HG03045 (cell line): ENCODE measurements around the gene SERINC3.
"Not testable (repeated sequence)": the region's sequence is repeated elsewhere in the genome, so short reads cannot be mapped to it uniquely, and the experiment has no call there.

Source experiments
- ATAC-seq: cut with Tn5 transposase; IDR thresholded peaks from one replicate; pipeline ENCODE4 v1.9.1; 2021; ENCODE audit warnings: mild to moderate bottlenecking, moderate library complexity; ENCODE audit not compliant: unreplicated experiment

SERINC3 gene

GRCh38 chr20:44521484-44522481 is at the start of gene SERINC3:
SERINC3 (minus strand) TSS chr20:44522070; CDS start chr20:44521951, 119 bp downstream.
- ATAC-seq = peak; percentile 97

GRCh38 chr20:44571362-44571988 is 49.6 kb upstream of the SERINC3 start:
- ATAC-seq = no peak

- ATAC-seq = no peak
Measured at GRCh38 chr20:44570367-44570766, 48.5 kb upstream of the SERINC3 start.

DNA sequence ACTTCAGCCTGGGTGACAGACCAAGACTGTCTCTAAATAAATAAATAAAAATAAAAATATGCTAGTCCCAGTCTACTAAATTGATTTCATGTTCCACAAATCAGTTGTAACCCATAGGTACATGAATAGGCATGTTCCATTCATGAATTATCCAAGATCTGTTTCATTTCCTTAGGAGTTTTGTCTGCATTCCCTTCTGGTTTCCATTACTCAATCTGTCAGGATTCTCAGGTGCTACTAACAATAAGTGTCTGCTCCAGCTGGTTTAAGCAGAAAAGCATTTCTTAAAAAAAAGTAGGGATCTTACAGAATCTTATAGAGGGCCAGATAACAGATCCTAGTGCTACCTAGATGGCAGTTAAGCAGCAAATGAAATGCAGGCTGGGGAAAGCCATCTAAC is 44.9 kb upstream of the SERINC3 start:
- no peak for ATAC-seq

DNA sequence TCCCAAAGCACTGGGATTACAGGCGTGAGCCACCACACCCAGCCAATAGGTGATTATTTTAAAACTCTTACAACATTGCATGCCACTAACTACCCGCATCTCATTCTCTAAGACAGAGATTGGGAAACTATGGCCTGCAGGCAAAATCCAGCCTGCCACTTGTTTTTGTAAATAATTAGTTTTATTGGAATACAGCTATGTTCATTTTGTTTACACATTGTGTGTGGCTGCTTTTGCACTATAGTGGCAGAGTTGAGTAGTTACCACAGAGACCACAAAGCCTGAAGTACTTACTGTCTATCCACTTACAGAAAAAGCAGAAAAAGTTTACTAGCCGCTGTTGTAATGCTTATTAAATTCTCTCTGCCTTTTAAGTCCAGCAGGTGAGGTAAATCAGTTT is 44.1 kb upstream of the SERINC3 start:
- no peak for ATAC-seq

- ATAC-seq = no peak
Measured at GRCh38 chr20:44561876-44562275, 40.0 kb upstream of the SERINC3 start.

- not testable (repeated sequence) for ATAC-seq
Measured at GRCh38 chr20:44560818-44561217, 38.9 kb upstream of the SERINC3 start.

DNA sequence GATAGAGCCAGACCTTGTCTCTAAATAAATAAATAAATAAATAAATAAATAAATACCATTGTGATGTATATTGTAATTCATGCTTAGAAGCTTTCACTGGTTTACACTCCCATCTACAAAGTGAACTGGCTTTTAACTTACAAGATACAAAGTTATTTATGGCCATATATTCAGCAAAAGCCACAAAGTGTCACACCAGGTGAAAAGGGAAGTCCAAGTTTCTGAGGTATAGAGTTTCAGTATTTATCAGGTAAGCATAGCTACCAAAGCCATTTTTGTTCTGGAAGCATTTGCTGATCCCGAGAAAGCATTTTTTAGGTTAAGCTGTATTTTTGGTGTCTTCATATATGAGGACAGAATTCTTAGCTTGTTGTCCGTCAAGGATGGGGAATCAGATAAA is 38.4 kb upstream of the SERINC3 start:
- no peak for ATAC-seq

- no peak for ATAC-seq
Measured at GRCh38 chr20:44559302-44559701, 37.4 kb upstream of the SERINC3 start.

DNA sequence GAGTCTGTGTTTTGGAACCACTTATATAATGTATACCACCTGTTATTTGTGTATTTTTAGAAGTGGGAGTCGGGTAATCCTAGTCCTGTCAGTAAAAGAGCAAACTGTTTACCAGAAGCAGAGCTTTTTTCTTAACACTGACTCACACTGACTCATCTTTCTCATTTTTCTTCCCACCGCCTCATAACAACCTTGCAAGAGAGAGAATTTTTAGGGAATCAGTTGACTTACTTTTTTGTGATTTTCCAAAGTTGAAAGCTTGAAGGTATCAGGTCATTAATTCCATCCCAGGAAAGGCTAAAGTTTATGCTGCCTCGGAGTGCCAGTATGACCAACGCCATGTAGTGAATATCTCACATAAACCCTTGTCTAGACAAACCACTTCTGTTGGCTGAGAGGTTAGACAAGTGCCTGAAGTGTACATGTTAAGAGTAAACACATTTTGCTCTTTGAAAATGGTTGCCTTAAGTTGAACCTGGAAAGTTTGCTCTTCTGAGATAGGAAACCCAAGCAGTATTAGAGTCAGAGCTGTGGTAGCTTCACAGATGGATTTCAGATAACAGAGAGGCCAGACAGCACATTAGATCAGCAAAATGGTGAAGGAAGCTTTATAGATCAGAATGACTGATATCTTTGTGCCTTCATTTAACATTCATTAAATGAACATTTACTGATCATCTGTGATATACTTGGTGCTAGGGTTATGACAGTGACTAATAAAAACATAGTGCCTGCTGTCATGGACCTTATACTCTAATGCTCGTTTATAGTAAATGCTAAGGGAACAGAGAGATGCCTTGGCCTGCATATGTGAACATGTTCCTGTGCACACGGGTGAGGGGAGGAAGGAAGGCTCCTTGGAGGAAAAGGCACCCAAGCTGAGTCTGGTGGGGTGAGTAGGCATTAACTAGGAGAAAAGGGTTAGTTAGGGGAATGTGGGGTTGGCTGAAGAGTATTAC is 31.4 kb upstream of the SERINC3 start:
- no peak for ATAC-seq

- ATAC-seq = no peak
Measured at GRCh38 chr20:44552568-44552949, 30.7 kb upstream of the SERINC3 start.

- no peak for ATAC-seq
Measured at GRCh38 chr20:44552050-44552449, 30.2 kb upstream of the SERINC3 start.

DNA sequence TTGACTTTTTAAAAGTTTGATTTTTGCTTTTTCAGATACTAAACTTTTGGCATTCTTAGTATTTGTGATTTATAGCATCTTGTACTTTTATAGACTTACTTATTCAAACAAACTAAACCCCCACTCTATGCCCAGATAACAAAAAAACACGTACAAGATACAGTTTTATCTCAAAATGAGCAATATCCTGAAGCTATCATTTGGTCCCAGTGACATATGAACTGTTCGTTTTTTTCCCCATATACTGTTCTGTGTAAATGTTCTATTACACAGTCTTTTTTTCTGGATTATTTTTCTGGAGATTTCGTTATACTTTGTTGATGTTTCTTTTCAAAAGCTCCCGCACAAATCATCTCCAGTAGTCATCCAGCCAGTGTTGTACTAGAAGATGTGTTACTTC is 27.3 kb upstream of the SERINC3 start:
- ATAC-seq = no peak

- no peak for ATAC-seq
Measured at GRCh38 chr20:44547419-44547818, 25.5 kb upstream of the SERINC3 start.

DNA sequence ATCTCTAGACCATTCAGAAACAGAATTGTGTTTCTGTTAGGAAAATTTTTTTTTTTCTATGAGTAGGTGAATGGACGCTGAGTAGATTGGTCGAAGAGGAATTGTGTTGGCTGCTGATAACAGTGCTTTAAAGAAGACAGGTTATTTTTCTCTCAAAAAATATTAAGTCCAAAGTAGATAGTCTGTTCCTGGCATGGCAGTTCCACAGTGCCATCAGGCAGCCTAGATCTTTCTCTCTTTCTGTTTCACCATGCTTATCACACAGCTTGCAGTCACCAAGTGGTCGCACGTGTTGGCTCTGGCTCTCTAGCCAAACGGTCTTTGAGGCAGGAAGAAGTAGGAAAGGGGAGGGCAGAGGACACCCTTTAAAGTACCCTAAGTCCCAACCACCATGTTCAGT is 22.4 kb upstream of the SERINC3 start:
- no peak for ATAC-seq

DNA sequence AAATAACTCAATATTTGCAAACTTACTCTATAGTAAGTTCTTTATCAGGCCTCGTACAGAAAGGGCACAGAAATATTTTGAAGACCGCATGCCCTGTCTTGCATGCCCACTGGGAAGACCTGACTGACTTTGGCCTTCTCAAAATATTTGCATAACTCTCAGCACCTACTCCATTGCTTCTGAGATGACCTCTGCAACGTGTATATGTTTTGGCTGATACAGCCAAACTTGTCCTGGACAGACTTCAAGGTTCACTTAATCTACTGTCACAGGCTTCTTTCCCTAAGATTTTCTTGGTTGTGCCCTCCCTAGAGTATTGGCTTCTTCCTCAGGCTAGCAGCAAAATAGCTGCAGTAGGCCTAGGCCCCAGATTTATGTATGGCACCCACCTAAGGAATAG is 21.5 kb upstream of the SERINC3 start:
- ATAC-seq = no peak

- ATAC-seq = no peak
Measured at GRCh38 chr20:44542890-44543289, 21.0 kb upstream of the SERINC3 start.

DNA sequence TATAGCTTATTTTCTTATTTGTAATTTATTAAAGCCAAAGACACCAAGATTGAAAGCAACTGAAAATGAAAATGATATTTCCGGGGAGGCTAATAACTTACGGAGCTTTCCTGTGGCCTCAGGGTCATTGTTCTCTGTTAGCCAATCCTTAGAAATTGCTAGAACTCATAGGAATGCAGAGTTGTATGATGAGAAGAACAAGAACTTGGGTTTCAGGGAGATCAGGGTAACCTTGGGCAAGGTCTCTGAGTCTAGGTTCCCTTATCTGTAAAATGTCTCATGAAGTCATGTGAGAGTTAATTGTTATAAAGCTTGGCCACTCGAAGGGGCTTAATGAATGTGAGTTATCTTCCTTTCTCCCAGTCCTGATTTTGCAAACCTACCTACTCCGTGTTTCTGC is 20.1 kb upstream of the SERINC3 start:
- ATAC-seq = no peak

DNA sequence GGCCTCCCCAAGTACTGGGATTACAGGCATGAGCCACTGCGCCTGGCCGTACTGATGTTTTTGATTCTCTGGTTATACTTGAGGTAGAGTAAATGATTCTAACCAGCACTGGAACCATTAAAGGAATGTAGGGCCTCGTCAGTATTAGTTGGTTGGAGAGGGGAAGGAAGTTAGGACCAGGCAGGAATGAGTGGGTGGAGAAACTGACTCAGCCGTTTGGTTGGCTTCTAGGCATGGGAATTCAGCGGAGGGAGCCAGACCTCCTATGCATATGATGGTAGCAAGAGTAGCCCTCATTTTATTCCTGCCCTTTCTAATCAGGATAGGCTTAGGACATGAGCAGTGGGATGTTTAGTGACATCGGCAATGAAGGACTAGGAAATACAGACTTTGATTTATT is 19.0 kb upstream of the SERINC3 start:
- no peak for ATAC-seq

DNA sequence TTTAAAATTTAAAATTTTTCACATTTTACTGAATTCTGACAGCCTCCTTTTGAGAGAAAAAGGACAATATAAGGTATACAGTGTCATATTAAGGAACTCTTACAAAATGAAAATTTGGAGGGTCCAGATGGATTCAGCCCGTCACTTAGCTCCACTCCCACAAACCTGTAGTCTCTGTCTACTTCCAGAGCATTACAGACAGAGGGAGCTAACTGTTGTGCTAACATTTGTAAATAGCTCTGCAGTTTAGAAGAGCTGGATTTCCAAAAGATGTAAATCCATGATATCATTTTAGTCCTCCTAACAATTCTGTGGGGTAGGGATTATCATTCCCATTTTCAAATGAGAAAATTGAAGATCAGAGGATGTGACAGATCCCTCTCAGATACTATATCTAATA is 16.1 kb upstream of the SERINC3 start:
- no peak for ATAC-seq

GRCh38 chr20:44536175-44536574 is 14.3 kb upstream of the SERINC3 start:
- no peak for ATAC-seq
